T47D (cell line): ENCODE data around the gene RIN3.
A peak's percentile ranks its signal among the peaks of the same experiment; 100 is the strongest.

Source experiments
- DNase-seq, 2 experiments: peaks; one replicate each; pipeline versions ENCODE4 v3.0.0 to v3.0.0-alpha.2; 2011 to 2012; ENCODE audit warnings: low read depth in 1 of 2, low spot score in 1 of 2
- JUND ChIP-seq: IDR thresholded peaks from 2 replicates; pipeline ENCODE4 v1.6.1; 2012; ENCODE audit warnings: low read depth
- in situ Hi-C: cut with HindIII; loops from 2 replicates; pipeline ENCODE4 v1.10.0; 2016; ENCODE audit warnings: low sequenced_read_pairs, low pct_unique_long_range_greater_than_20kb

The RIN3 gene

DNA sequence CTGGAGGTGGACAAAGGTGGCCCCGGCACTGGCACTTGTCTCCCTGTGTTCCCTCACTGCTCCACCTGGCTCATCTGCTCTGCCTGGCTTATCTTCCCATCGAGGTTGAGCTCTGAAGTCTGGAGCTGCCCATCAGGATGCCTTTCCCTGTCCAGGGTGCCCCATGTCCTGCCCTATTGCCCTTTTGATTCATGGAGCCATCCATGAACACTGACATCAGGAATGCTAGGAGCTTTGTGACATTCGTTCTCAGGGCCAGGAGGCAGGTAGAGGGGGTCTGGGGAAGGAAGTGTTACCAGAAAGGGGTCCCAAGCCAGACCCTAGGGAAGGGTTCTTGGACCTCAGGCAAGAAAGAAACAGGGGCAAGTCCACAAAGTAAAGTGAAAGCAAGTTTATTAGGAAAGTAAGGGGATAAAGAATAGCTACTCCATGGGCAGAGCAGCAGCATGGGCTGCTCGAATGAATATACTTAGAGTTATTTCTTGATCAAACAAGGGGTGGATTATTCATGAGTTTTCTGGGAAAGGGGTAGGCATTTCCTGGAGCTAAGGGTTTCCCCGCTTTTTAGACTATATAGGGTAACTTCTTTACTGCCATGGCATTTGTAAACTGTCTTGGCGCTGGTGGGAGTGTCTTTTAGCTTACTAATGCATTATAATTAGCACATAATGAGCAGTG, 51.6 kb downstream of the RIN3 start:
- in situ Hi-C loops = no loop called here
- DNase-seq = no peak
- TF ChIP-seq JUND = no peak

DNA sequence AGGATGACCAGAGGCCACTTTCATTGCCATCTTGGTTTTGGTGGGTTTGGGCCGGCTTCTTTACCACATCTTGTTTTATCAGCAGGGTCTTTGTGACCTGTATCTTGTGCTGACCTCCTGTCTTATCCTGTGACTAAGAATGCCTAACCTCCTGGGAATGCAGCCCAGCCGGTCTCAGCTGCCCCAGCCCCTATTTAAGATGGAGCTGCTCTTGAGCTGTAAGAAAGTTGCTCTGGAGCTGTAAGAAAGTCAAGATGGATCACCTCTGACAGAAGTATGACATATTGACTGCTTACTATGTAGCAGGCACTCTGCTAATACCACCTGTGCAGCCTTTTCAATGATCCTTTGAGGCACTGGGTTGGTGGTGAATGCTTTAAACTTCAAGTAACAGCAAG, 52.1 kb downstream of the RIN3 start:
- TF ChIP-seq JUND = no peak
- DNase-seq = no peak
- in situ Hi-C loops = no loop called here

DNA sequence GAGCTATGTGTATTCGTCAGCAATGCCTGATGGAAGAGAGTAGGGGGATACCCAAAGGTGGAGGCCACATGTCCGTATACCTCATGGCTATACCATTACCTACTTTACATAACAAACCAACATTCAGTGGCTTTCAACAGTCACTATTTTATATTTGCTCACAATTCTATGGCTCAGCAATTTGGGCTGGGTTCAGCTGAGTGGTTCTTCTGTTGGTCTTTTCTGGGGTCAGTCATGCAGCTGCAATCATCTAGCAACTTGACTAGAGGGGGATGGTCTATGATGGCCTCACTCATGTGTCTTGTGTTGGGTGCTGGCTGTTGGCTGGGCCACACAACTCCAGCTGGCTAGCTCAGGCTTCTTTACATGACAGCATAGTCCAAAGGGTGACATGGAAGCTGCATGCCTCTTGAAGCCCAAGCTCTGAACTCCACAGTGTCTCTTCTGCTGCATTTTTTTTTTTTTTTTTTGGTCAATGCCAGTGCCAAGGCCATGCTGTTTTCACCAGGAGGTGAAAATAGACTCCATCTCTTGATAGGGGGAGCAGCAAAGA, 53.7 kb downstream of the RIN3 start:
- in situ Hi-C loops = no loop called here
- no peak for DNase-seq
- no peak for TF ChIP-seq JUND

DNA sequence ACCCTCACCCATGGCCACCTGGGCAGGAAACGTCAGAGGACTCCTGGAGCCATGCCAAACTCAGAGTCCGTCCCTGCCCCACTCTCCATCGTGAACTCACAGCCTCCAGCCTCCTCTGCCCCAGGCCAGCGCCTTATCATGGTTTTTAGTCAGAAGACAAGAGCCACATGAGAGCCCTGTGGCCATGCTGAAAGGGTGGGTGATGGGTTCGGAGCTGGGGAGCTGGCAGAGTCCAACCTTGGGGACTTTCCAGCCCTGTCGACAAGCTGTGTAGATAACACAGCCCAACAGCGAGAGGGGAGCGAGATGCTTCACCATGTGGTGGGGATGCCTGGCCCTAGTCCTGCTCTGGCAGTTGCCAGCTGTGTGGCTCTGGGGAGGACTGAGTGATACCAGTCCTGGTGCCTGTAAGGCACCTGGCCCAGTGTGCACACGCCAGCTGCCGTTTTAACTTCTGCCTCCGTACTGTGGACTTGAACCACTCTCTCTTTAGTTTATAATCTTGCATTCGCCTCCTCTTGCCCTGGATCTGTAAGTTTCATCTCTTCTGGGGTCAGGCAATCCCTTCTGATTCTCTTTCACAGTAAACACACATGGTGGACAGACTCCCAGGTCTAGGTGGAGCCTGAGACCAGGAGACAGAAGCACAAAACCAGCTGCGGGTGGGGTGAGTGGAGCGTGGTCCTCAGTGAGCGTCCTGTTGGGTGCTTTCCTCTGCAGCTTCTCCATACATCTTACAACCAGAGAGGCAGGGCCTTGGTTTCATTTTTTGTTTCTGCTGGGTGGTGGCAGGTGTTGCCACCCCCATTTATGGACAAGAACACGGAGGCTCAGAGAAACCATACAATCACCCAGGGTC, 55.3 kb downstream of the RIN3 start:
- no peak for DNase-seq
- no peak for TF ChIP-seq JUND

DNA sequence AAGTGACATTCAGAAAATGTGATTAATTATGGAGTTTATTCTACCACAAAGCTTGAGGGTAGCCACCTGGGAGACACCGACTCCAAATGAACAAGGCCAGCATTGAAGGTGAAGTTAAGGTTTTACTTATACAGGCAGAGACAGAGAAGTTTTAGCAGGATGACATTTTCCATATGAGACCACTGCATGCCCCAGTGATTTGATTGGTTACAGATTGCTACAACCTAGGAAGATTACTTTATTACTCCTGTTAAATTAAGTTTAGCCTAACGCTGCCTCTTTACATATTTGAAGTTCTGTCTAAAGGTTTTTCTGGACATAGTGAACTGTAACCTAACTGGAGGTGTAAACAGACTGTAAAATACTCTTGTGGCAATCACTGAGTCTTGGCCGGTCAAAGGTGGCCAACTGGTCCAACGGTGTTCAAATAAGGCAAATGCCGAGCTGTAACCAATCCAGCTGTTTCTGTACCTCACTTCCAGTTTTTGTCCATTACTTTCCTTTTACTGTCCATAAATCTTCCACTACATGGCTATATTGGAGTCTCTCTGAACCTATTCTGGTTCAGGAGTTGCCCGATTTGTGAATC, 57.2 kb downstream of the RIN3 start:
- TF ChIP-seq JUND = no peak
- DNase-seq = no peak
- in situ Hi-C loops = no loop called here

More for the DNA sequence above, 55.3 kb downstream of the RIN3 start:
- in situ Hi-C loops = no loop called here

DNA sequence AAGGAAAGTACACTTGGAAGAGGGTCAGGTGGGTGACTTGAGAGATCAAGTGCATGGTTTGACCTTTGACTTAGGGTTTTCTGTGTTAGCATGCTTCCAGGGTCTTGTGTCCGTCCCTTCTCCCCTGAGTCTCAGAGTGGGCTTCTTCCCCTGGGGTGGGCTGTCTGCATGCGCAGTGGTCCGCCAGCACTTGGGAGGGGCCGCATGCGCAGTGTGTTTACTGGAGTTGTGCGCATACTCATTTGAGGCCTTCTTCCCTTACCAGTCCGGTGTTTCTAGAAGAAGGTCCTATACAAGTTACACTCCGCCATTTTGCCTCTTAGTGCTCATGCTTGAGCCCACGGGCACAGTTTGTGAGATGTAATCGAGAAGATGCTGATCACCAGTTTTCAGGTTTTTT, 58.5 kb downstream of the RIN3 start:
- DNase-seq = no peak
- in situ Hi-C loops = no loop called here
- TF ChIP-seq JUND = no peak

DNA sequence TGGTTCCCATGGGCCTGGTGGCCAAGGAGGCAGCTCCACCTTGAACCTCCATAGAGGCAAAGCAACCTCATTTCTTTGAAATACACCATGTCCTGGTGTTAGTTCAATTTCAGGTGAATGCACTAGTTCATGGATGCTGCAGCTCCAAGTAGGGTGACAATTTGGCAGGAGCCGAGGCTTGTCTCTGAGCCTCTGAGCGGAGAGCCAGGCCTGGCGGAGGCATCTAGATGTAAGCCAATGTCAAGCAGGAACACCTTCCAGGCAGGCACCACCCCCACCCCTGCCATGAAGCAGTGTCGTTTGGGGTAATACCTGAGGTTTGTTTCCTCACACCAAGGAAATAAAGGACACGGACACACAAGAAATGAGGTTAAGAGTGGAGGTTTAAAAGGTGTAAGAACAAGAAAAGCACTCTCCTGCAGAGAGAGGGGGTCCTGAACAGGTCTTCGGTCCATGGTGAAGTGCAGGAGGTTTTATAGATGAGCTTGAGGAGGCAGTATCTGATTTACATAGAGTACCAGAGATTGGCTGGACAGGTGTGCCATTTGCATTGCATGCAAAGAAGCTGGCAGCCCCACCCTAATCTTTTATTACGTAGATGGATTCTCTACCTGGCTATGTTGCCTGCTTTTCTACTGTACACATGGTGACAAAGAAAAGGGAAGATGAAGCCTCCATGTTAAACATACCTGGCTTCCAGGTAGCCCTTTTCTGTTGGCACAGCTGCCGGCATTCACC, 60.3 kb downstream of the RIN3 start:
- no peak for TF ChIP-seq JUND
- in situ Hi-C loops = no loop called here
- DNase-seq = peak in 1 of 2 experiments; percentile 83

DNA sequence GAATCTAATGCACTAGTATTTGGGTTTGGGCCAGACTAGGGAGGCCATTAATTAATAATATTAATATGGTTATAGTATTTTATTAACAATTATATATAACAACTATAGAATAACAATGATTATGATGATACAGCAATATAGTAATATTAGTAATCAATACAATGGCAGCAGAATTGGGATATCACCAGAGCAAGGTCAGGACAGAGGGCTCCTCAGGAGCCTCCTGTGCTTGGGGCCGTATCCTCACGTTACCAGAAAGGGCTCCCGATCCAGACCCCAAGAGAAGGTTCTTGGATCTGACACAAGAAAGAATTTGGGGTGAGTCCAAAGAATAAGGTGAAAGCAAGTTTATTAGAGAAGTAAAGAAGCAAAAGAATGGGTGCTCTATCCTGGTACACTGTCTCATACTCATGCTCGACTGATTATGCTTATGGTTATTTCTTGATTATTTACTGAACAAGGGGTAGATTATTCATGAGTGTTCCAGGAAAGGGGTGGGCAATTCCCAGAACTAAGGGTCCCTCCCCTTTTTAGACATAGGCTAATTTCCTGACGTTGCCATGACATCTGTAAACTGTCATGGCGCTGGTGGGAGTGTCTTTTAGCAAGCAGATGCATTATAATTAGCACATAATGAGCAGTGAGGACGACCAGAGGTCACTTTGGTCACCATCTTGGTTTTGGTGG, 61.6 kb downstream of the RIN3 start:
- no peak for TF ChIP-seq JUND
- in situ Hi-C loops = no loop called here
- DNase-seq = no peak

DNA sequence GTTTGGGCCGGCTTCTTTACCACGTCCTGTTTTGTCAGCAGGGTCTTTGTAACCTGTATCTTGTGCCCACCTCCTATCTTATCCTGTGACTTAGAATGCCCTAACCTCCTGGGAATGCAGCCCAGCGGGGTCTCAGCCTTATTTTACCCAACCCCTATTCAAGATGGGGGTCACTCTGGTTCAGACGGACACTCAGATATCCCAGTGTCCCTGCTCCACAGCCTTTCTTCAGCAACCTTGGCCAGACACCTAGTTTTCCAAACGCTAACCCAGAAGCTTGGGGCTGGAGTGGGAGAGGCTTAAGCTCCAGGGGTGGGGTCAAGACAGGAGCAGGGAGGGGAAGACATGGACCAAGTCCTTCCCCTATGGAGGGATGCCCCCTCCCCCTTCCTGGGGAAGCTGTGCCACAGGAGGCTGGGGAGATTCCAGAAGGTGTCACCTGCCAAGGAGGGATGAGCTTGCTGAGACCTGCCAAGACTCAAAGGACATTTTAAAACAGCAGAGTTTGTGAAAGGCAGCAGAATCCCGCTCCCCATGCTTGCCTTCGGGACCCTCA, 62.2 kb downstream of the RIN3 start:
- no peak for DNase-seq
- TF ChIP-seq JUND = no peak
- in situ Hi-C loops = no loop called here

DNA sequence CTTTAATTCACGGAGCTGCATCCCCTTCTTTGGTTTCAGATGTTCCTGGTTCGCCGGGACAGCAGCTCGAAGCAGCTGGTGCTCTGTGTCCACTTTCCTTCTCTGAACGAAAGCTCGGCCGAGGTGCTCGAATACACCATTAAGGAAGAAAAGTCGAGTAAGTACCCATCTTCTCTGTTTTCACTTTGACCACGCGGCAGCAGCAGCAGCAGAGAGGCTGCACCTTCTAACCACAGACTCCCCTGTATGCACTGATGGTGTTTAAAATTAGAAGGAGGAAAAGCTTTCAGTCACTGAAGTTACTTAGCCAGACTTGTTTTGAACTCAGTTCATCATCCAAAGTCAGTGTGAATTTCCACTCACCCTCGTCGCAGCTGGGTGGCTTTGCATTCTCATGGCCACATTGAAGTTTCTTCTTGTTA, 63.8 kb downstream of the RIN3 start:
- in situ Hi-C loops = no loop called here
- DNase-seq = no peak
- no peak for TF ChIP-seq JUND

DNA sequence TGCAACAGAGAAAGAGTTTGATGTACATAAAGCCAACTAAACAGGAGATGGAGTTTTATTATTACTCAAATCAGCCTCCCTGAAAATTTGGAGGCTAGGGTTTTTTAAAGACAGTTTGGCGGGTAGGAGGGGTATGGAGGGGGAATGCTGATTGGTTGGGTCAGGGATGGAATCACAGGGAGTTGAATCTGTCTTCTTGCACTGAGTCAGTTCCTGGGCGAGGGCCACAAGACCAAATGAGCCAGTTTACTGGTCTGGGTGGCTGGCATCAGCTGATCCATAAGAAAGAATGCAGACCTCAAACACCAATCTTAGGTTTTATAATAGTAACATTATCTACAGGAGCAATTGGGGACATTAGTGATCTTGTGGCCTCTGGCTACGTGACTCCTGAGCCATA, 64.9 kb downstream of the RIN3 start:
- no peak for TF ChIP-seq JUND
- no peak for DNase-seq
- in situ Hi-C loops = no loop called here
